ENCODE measurements around the gene ADGRL4.

Gene ADGRL4

GRCh38 chr1:79044974-79045650, 38.6 kb upstream of the ADGRL4 start:
- no peak overlapping the region for H2AFZ ChIP-seq (ENCODE audit: low read depth, low read length, severe bottlenecking)
- H3K27ac ChIP-seq (ENCODE audit: low read depth, low read length) = no peak overlapping the region

GRCh38 chr1:79043506-79043905, 37.0 kb upstream of the ADGRL4 start:
- Histone ChIP-seq H3K79me2 (ENCODE audit: insufficient read depth, low read length) (no peaks in the 10 kb centered on the region), H3F3A (ENCODE audit: insufficient read depth) (no peaks in the 10 kb centered on the region), H3K27ac (ENCODE audit: low read depth, low read length) (no peak overlapping the region), H3K4me2 (ENCODE audit: low read depth, low read length, poor library complexity, severe bottlenecking) (no peak overlapping the region), H3K36me3 (ENCODE audit: low read length) (no peaks in the 10 kb centered on the region), H3K4me3 (ENCODE audit: insufficient read depth, low read length, poor library complexity, severe bottlenecking) (no peak overlapping the region), H3K27me3 (ENCODE audit: low read length) (no peaks in the 10 kb centered on the region), H3K9me3 (ENCODE audit: insufficient read depth, low read length) (no peaks in the 10 kb centered on the region), H3K9me2 (replicated peaks; ENCODE audit: insufficient read depth, low read length) (no peaks in the 10 kb centered on the region), H4K20me1 (ENCODE audit: low read depth, low read length) (no peaks in the 10 kb centered on the region), H2AFZ (ENCODE audit: low read depth, low read length, severe bottlenecking) (no peak overlapping the region), H3K9ac (ENCODE audit: low read length) (no peak overlapping the region)
- TF ChIP-seq, protein P1, sequence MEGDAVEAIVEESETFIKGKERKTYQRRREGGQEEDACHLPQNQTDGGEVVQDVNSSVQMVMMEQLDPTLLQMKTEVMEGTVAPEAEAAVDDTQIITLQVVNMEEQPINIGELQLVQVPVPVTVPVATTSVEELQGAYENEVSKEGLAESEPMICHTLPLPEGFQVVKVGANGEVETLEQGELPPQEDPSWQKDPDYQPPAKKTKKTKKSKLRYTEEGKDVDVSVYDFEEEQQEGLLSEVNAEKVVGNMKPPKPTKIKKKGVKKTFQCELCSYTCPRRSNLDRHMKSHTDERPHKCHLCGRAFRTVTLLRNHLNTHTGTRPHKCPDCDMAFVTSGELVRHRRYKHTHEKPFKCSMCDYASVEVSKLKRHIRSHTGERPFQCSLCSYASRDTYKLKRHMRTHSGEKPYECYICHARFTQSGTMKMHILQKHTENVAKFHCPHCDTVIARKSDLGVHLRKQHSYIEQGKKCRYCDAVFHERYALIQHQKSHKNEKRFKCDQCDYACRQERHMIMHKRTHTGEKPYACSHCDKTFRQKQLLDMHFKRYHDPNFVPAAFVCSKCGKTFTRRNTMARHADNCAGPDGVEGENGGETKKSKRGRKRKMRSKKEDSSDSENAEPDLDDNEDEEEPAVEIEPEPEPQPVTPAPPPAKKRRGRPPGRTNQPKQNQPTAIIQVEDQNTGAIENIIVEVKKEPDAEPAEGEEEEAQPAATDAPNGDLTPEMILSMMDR (IDR thresholded peaks at IDR 0.05; ENCODE audit: insufficient read depth, low read length, poor library complexity, severe bottlenecking) = no peak

More at GRCh38 chr1:79044974-79045650, 38.6 kb upstream of the ADGRL4 start:
- no peaks in the 10 kb centered on the region for H3K9me2 ChIP-seq (replicated peaks; ENCODE audit: insufficient read depth, low read length)
- no peaks in the 10 kb centered on the region for H3K79me2 ChIP-seq (ENCODE audit: insufficient read depth, low read length)
- no peaks in the 10 kb centered on the region for H3K9me3 ChIP-seq (ENCODE audit: insufficient read depth, low read length)
- no peak overlapping the region for H3K9ac ChIP-seq (ENCODE audit: low read length)
- H4K20me1 ChIP-seq (ENCODE audit: low read depth, low read length) = no peaks in the 10 kb centered on the region
- TF ChIP-seq, protein P1 (IDR thresholded peaks at IDR 0.05; ENCODE audit: insufficient read depth, low read length, poor library complexity, severe bottlenecking) = no peak
- no peak for TF ChIP-seq EZH2phosphoT487 (conservative IDR thresholded peaks at IDR 0.05; ENCODE audit: low read length)
- H3F3A ChIP-seq (ENCODE audit: insufficient read depth) = no peaks in the 10 kb centered on the region
- H3K4me2 ChIP-seq (ENCODE audit: low read depth, low read length, poor library complexity, severe bottlenecking) = no peak overlapping the region
- H3K27me3 ChIP-seq (ENCODE audit: low read length) = no peaks in the 10 kb centered on the region
- no peaks in the 10 kb centered on the region for H3K36me3 ChIP-seq (ENCODE audit: low read length)
- H3K4me3 ChIP-seq (ENCODE audit: insufficient read depth, low read length, poor library complexity, severe bottlenecking) = no peak overlapping the region

DNA sequence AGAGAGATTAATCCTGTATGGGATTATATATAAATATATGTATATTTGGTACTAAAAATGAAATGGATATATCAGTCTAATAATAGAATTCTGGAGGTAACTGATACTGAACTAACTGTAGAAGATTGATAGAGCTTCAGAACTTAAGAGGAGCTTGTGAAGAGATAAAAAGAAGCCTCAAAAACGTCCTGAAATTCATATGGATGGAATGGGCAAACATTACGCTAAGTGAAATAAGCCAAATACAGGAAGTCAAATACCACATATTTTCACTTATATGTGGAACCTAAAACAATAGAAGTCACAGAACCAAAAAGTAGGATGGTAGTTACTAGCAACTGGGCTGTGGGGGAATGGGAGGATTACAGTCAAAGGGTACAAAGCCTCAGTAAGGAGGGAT, 36.0 kb upstream of the ADGRL4 start:
- TF ChIP-seq, protein P1 (IDR thresholded peaks at IDR 0.05; ENCODE audit: insufficient read depth, low read length, poor library complexity, severe bottlenecking) = no peak
- no peak for TF ChIP-seq EZH2phosphoT487 (conservative IDR thresholded peaks at IDR 0.05; ENCODE audit: low read length)

More for the DNA sequence above, 36.0 kb upstream of the ADGRL4 start:
- Histone ChIP-seq H3K4me2 (ENCODE audit: low read depth, low read length, poor library complexity, severe bottlenecking) (no peak overlapping the region), H3F3A (ENCODE audit: insufficient read depth) (no peaks in the 10 kb centered on the region), H3K27ac (ENCODE audit: low read depth, low read length) (no peak overlapping the region), H4K20me1 (ENCODE audit: low read depth, low read length) (no peaks in the 10 kb centered on the region), H3K27me3 (ENCODE audit: low read length) (no peaks in the 10 kb centered on the region), H2AFZ (ENCODE audit: low read depth, low read length, severe bottlenecking) (no peak overlapping the region), H3K79me2 (ENCODE audit: insufficient read depth, low read length) (no peaks in the 10 kb centered on the region), H3K9me3 (ENCODE audit: insufficient read depth, low read length) (0 out of 2 replicates have a peak, but pooled peaks cover 4% of the 10 kb centered on the region), H3K9ac (ENCODE audit: low read length) (no peak overlapping the region), H3K9me2 (replicated peaks; ENCODE audit: insufficient read depth, low read length) (no peaks in the 10 kb centered on the region), H3K36me3 (ENCODE audit: low read length) (no peaks in the 10 kb centered on the region), H3K4me3 (ENCODE audit: insufficient read depth, low read length, poor library complexity, severe bottlenecking) (no peak overlapping the region)
